Suprapubic skin (tissue), 4 donors: ENCODE measurements around the gene ADORA1.

ENCODE experiments used
- CTCF ChIP-seq, 2 donors: fragments of 200-600 bp in 1 of 2; fragments of 450-650 bp in 1 of 2; sonication (generic) in 1 of 2; IDR thresholded peaks; one replicate each; pipeline ENCODE4 v1.5.1; 2016 to 2019; ENCODE audit warnings: antibody characterized with exemption in 2 of 2, mild to moderate bottlenecking in 1 of 2, moderate library complexity in 1 of 2
- EP300 ChIP-seq: sonication (generic); formaldehyde crosslinking; IDR thresholded peaks from one replicate; pipeline ENCODE4 v1.6.1; 2017; ENCODE audit warnings: antibody characterized with exemption
- POLR2A ChIP-seq, 2 donors: fragments of 450-650 bp; IDR thresholded peaks; one replicate each; pipeline ENCODE4 v1.6.1; 2017; ENCODE audit warnings: antibody characterized with exemption in 2 of 2, mild to moderate bottlenecking in 2 of 2, moderate library complexity in 2 of 2
- POLR2AphosphoS5 ChIP-seq, 3 donors: sonication (generic); formaldehyde crosslinking; IDR thresholded peaks; one replicate each; pipeline ENCODE4 v1.6.1; 2017; ENCODE audit warnings: antibody characterized with exemption in 3 of 3

DNA sequence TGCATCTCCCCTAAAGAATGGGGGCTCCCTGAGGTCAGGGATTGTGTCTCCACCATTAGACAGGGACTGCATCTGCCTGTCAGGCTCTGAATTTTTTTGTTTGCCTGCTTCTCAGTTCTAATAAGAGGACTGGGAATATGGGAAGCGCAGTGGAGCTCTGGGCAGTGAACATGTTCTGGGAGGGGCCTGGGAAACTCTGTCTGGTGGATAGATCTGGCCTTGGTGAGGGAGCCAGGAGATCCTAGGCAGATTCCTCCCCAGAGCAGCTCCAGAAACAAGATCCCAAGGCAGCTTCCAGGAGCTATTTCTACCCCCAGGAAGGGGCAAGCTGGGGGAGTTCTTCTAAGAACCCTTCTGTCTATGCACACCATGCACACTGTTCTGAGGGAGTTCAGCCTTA lies 29.1 kb upstream of the ADORA1 start:
- TF ChIP-seq CTCF (IDR thresholded peaks at IDR 0.05) = no peak
- no peak for TF ChIP-seq POLR2AphosphoS5 (IDR thresholded peaks at IDR 0.05)
- no peak for TF ChIP-seq POLR2A (IDR thresholded peaks at IDR 0.05)
- no peak for TF ChIP-seq EP300
